Cerebellar cortex (tissue), 1 donor: ENCODE results near the gene IFT57.

Experiments used
- DNase-seq: peaks from one replicate; pipeline ENCODE4 v3.0.0-alpha.2; 2015; ENCODE audit warnings: low spot score

Gene IFT57

DNA sequence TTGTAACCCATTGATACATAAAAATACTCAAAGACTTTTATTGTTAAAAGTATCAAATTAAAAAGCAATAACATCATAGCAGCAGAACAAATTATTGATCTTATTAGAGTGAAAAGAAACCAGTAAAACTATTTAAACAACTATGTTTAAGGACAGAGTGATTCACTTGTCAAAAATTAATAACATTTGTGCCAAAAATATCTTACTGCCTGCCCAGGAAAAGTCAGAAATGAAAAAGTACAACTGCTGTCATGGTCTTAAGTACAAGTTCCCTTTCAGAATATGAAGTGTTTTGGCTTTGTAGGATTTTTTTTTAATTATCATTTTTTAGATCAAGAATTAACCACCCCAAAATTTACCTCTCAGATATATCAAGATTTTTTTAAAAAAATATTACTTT lies 3.4 kb downstream of the IFT57 start:
- DNase-seq, result no peak

GRCh38 chr3:108215871-108216270 lies 6.4 kb downstream of the IFT57 start:
- no peak for DNase-seq

DNA sequence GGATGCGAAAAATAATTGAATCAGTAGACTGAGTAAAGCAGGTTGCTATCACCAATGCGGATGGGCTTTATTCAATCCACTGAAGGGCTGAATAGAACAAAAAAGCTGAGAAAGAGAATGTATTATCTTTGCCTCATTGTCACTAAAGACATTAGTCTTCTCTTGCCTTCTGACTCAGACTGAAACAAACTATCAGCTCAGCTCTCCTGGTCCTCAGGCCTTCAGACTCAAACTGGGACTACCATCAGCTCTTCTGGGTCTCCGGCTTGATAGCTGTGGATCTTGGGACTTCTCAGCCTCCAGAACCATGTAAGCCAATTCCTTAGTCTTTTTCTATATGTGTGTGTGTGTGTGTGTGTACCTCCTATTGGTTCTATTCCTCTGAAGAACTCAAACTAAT lies 12.6 kb downstream of the IFT57 start:
- no peak for DNase-seq

DNA sequence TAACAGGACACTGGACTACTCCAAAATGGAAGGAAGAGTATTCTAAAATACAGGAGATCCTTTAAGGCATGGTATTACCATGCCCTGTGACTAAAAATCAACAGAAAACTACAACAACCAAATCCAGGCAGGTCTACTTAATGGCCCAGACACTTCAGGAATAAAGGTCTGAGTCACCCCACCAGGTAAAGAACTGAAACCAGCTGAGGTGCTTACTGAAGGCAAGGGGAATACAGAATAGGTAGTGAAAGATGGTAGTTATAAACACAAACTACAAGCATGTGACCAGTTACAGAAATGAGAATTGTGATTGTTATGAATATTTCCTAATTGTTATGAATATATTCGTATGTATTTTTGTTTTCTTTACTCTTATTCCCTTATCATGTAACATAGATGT lies 13.4 kb downstream of the IFT57 start:
- no peak for DNase-seq

- DNase-seq, result no peak
Measured at GRCh38 chr3:108202834-108203233, 19.4 kb downstream of the IFT57 start.

- no peak for DNase-seq
Measured at GRCh38 chr3:108202080-108202479, 20.1 kb downstream of the IFT57 start.

- DNase-seq, result no peak
Measured at GRCh38 chr3:108201258-108201657, 21.0 kb downstream of the IFT57 start.

- no peak for DNase-seq
Measured at GRCh38 chr3:108200578-108200977, 21.6 kb downstream of the IFT57 start.

- DNase-seq, result no peak
Measured at GRCh38 chr3:108200024-108200423, 22.2 kb downstream of the IFT57 start.

DNA sequence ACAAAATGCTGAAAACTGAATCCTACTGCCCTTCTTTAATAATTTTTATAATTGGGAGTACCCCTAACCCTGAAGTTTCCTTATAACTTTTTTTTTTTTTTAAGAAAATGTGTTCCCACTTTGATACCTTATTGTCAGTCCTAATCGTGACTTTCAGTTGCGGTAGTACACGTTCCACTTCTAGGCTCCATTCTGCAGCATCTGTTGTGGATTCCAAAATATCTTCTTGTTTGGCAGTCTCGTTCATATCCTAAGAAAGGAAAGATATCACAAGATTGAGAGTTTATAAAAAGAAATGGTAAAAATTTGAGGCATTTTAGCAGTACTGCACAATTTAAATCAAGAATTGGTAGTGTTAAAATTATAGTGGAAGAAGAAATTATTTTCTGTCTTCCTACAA lies 30.8 kb downstream of the IFT57 start:
- DNase-seq, result no peak

- DNase-seq, result no peak
Measured at GRCh38 chr3:108190346-108190745, 31.9 kb downstream of the IFT57 start.

DNA sequence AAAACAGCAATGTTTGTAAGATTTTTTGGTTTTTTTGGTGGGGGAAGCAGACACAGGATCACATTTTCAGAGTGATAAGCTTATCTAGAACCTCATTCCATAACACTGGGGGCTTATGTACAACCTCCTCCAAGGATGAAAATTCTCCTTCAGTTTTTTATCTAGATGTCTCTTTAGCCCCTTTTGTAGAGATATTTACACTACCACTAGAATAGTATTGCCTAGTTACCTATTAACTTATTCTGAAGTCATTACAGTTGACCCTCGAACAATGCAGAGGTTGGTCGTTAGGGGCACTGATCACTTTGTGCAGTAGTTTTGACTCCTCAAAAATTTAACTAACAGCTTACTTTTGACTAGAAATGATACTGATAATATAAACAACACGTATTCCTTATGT lies 32.8 kb downstream of the IFT57 start:
- no peak for DNase-seq

GRCh38 chr3:108185536-108185935 lies 36.7 kb downstream of the IFT57 start:
- no peak for DNase-seq

DNA sequence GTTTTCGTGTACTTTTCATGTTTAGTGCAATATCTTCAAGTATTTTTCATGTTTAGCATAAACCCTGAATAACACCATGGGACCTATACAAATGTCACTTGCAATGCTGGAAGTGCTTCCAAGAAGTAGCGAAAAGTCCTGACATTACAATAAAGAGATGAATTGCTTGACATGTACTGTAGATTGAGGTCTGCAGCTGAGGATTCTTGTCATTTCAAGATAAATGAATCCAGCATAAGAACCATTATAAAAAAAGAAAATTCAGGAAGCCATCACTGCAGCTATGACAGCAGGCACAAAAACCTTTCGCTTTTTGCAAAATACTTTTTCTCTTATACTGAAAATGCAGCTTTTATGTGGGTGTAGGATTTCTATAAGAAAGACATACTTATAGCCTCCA lies 37.4 kb downstream of the IFT57 start:
- DNase-seq, result no peak

- DNase-seq, result no peak
Measured at GRCh38 chr3:108183971-108184370, 38.3 kb downstream of the IFT57 start.

DNA sequence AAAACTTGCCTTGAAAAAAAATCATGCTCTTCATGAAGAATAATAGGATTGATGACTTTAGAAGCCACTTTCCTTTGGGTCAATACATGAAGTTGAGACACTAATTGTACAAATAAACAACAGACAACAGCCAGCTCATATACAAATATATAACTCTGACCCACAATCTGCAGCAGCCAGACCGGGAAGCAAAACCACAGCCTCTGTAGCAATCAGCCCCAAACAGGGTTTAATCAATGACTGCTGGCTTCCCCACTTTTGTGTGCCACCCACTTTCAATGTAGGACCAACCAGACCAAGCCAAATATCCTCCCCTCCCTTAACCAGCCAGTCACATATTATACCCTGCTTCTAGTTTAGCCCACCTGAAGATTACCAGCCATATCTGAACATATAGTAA lies 39.0 kb downstream of the IFT57 start:
- no peak for DNase-seq

DNA sequence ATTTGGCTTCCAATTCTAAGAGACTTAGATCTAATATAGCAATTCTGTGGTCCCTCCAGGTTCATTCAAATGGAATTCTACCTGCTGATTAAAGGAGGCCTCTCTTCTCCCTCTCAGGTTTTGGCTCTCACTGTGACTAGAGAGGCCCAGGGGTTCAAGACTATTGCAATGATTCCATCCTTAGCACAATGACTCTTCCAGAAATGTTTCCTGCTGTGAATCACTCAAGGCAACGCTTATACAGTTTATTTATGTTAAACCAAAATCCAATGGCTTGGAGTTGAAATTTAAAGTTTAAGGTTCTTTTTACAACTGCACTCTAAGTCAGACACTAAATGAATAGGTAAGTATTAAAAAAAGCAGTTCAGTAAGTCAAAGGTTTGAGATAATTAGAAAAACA lies 39.9 kb downstream of the IFT57 start:
- no peak for DNase-seq

DNA sequence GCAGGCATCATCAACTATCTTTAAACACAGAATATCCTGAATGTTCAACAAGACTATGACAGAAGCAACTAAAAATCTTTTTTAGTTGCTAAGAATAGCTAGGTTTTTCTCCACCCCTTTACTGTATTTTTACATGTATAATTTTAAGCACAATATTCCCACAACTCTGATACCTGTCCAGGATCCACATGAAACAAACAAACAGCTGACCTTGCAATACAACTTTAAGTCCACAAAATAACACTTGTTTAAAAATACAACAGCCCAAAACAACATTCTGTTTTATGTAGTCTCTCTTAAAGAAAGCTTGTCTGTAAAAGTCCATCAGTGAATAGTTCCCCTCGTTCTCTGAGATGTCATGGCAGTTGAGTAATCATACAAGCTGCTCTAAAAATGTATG lies 41.1 kb downstream of the IFT57 start:
- no peak for DNase-seq

DNA sequence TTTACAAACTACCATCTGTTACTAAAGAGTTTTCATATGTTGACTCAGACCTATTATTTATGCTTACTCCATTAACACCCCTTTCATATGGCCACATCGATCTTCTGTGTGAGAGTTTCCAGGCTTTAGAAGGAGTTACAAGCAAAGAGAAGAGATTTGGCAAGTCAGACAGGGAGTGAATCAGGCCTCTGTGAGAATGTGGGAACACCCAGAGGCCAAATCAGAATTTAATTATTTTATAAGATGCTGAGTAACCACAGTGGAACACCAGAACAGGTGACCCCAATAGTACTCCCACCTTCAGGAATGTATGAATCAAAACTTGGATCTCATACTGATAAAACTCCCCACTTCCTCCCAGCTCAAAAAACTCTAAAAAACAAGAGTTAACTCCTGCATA lies 42.0 kb downstream of the IFT57 start:
- DNase-seq, result no peak

GRCh38 chr3:108178676-108179075 lies 43.5 kb downstream of the IFT57 start:
- DNase-seq, result no peak

DNA sequence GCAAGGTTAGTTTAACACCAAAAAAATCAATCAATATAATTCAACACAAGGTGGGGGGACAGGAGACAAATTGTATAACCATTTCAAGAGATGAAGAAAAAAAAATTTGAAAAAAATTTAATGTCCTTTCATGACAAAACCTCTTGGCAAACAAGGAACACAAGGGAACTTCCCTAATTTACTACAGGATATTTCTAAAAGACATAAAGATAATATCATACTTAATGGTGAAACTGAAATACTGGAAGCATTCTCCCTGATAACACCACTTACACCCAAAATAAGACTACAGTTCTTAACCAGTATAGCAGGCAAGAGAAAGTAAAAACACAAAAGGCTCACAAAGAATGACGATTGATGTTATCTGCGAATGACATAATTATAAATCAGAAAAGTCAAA lies 44.7 kb downstream of the IFT57 start:
- no peak for DNase-seq

- no peak for DNase-seq
Measured at GRCh38 chr3:108175352-108175751, 46.9 kb downstream of the IFT57 start.

- no peak for DNase-seq
Measured at GRCh38 chr3:108171106-108171505, 51.1 kb downstream of the IFT57 start.

- no peak for DNase-seq
Measured at GRCh38 chr3:108164391-108164790, 57.8 kb downstream of the IFT57 start.

GRCh38 chr3:108159865-108160264 lies 62.4 kb downstream of the IFT57 start:
- no peak for DNase-seq
